H1 (cell line): ENCODE data around the gene DCTN1. TPM values are rescaled to one million over a fixed set of nuclear protein-coding genes. Genes with fewer than 3 reads are reported as not detected.

Experiments used
- CTCF ChIA-PET: fragments of 300-600 bp; sonication (Branson Sonifier 250); formaldehyde crosslinking; loops from one replicate; lab custom pipeline; 2021; ENCODE audit not compliant: partially characterized antibody; lab: Charles Lee
- POLR2A ChIA-PET: fragments of 300-600 bp; sonication (Branson Sonifier 250); formaldehyde crosslinking; loops from one replicate; lab custom pipeline; 2021; ENCODE audit warnings: inconsistent platforms; ENCODE audit not compliant: partially characterized antibody; lab: Charles Lee
- DNase-seq, 2 experiments: peaks; one replicate each; pipeline versions ENCODE4 v3.0.0 to v3.0.0-alpha.2; 2010 to 2022; ENCODE audit warnings: low spot score in 2 of 2, low read depth in 1 of 2, mixed read lengths in 1 of 2
- FAIRE-seq: peaks from 2 replicates; lab custom pipeline; 2011; peaks lifted over from hg19 to GRCh38; lab: Jason Lieb, UNC
- H2AFZ ChIP-seq: 2 replicates; pipeline ENCODE4 v1.8.1; 2012; ENCODE audit warnings: low read length, inconsistent platforms
- H2AK5ac ChIP-seq: 2 replicates; pipeline ENCODE4 v1.6.1; 2013; ENCODE audit warnings: low read depth, low read length
- H2BK120ac ChIP-seq: replicated peaks from 2 replicates; pipeline ENCODE3; 2013; ENCODE audit warnings: low read depth, low read length, inconsistent platforms
- H2BK12ac ChIP-seq: 2 replicates; pipeline ENCODE4 v1.6.1; 2013; ENCODE audit warnings: low read depth, low read length
- H2BK15ac ChIP-seq: 2 replicates; pipeline ENCODE4 v1.6.1; 2013; ENCODE audit warnings: low read length
- H2BK20ac ChIP-seq: 2 replicates; pipeline ENCODE4 v1.6.1; 2013; ENCODE audit warnings: low read length
- H2BK5ac ChIP-seq: 2 replicates; pipeline ENCODE4 v1.6.1; 2013; ENCODE audit warnings: low read depth, low read length
- H3K14ac ChIP-seq: 2 replicates; pipeline ENCODE4 v1.6.1; 2013; ENCODE audit warnings: inconsistent platforms; ENCODE audit not compliant: insufficient read length
- H3K18ac ChIP-seq: 2 replicates; pipeline ENCODE4 v1.6.1; 2013; ENCODE audit warnings: low read length; ENCODE audit errors: extremely low read depth
- H3K23ac ChIP-seq: 2 replicates; pipeline ENCODE4 v1.6.1; 2013; ENCODE audit warnings: inconsistent platforms; ENCODE audit not compliant: insufficient read length
- H3K23me2 ChIP-seq: 2 replicates; pipeline ENCODE4 v1.6.1; 2013; ENCODE audit warnings: low read depth, low read length
- H3K27ac ChIP-seq: 2 replicates; pipeline ENCODE4 v1.6.1; 2011; ENCODE audit warnings: low read depth, low read length, inconsistent platforms
- H3K27me3 ChIP-seq, 4 experiments: replicated peaks in 1 of 4; 1 replicate in 1 of 4; 2 replicates in 3 of 4; pipeline versions ENCODE4 v1.6.1 to v1.8.1; 2011 to 2013; ENCODE audit warnings: low read length in 3 of 4, mild to moderate bottlenecking in 3 of 4, inconsistent platforms in 2 of 4, mixed read lengths in 2 of 4, moderate library complexity in 1 of 4; ENCODE audit not compliant: control insufficient read depth in 3 of 4, insufficient read depth in 3 of 4; ENCODE audit errors: extremely low read depth in 1 of 4
- H3K36me3 ChIP-seq, 4 experiments: 2 replicates each; pipeline versions ENCODE4 v1.6.1 to v1.8.1; 2011 to 2013; ENCODE audit warnings: mild to moderate bottlenecking in 4 of 4, low read length in 3 of 4, moderate library complexity in 2 of 4, control low read depth in 1 of 4, inconsistent platforms in 1 of 4; ENCODE audit not compliant: insufficient read depth in 4 of 4, control insufficient read depth in 2 of 4
- H3K4ac ChIP-seq: replicated peaks from 2 replicates; pipeline ENCODE3; 2013; ENCODE audit warnings: low read length, low read depth, mixed read lengths, inconsistent platforms; ENCODE audit not compliant: insufficient read length
- H3K4me1 ChIP-seq, 4 experiments: replicated peaks in 1 of 4; 1 replicate in 1 of 4; 2 replicates in 3 of 4; pipeline versions ENCODE4 v1.6.1 to v1.8.1; 2011 to 2013; ENCODE audit warnings: low read length in 3 of 4, inconsistent platforms in 2 of 4, mixed read lengths in 1 of 4; ENCODE audit not compliant: insufficient read depth in 4 of 4, control insufficient read depth in 3 of 4
- H3K4me2 ChIP-seq, 2 experiments: 2 replicates each; pipeline versions ENCODE4 v1.6.1 to v1.8.1; 2011 to 2013; ENCODE audit warnings: low read depth in 2 of 2, low read length in 2 of 2, control low read depth in 1 of 2, inconsistent platforms in 1 of 2, mild to moderate bottlenecking in 1 of 2; ENCODE audit not compliant: insufficient read depth in 1 of 2
- H3K4me3 ChIP-seq, 4 experiments: fragments of 200-600, 300-600 bp in 1 of 4; sonication (generic), shearing (Covaris generic), sonication (Bioruptor Twin) in 1 of 4; 2 replicates each; pipeline versions ENCODE4 v1.5.1 to v1.8.1; 2011 to 2016; ENCODE audit warnings: low read length in 4 of 4, low read depth in 3 of 4, control low read depth in 2 of 4, inconsistent platforms in 2 of 4, mild to moderate bottlenecking in 2 of 4, mixed read lengths in 1 of 4, moderate library complexity in 1 of 4; ENCODE audit not compliant: insufficient read depth in 2 of 4; ENCODE audit errors: extremely low read depth in 1 of 4
- H3K56ac ChIP-seq: replicated peaks from 2 replicates; pipeline ENCODE3; 2013; ENCODE audit warnings: low read depth, mild to moderate bottlenecking, mixed read lengths, low read length, inconsistent platforms; ENCODE audit not compliant: insufficient read length
- H3K79me1 ChIP-seq: 2 replicates; pipeline ENCODE4 v1.6.1; 2013; ENCODE audit warnings: low read depth, low read length, control low read depth
- H3K79me2 ChIP-seq, 2 experiments: 2 replicates each; pipeline versions ENCODE4 v1.6.1 to v1.8.1; 2012 to 2013; ENCODE audit warnings: low read length in 2 of 2, mild to moderate bottlenecking in 2 of 2, inconsistent platforms in 1 of 2; ENCODE audit not compliant: insufficient read depth in 2 of 2, control insufficient read depth in 1 of 2
- H3K9ac ChIP-seq, 4 experiments: replicated peaks in 1 of 4; 1 replicate in 1 of 4; 2 replicates in 3 of 4; pipeline versions ENCODE4 v1.6.1 to v1.8.1; 2011 to 2013; ENCODE audit warnings: low read depth in 3 of 4, low read length in 3 of 4, control low read depth in 2 of 4, mild to moderate bottlenecking in 2 of 4, moderate library complexity in 2 of 4, inconsistent platforms in 1 of 4; ENCODE audit errors: extremely low read depth in 1 of 4
- H3K9me3 ChIP-seq, 2 experiments: 2 replicates each; pipeline versions ENCODE4 v1.6.1 to v1.8.1; 2012 to 2013; ENCODE audit warnings: mild to moderate bottlenecking in 2 of 2, moderate library complexity in 2 of 2, control low read depth in 1 of 2, inconsistent platforms in 1 of 2, low read depth in 1 of 2, low read length in 1 of 2, mixed read lengths in 1 of 2; ENCODE audit not compliant: insufficient read depth in 2 of 2
- H4K20me1 ChIP-seq, 2 experiments: replicated peaks in 1 of 2; 2 replicates each; pipeline versions ENCODE3 to v1.8.1; 2011 to 2013; ENCODE audit warnings: inconsistent platforms in 2 of 2, low read length in 2 of 2, mild to moderate bottlenecking in 1 of 2; ENCODE audit not compliant: insufficient read depth in 2 of 2, control insufficient read depth in 1 of 2
- H4K5ac ChIP-seq: 2 replicates; pipeline ENCODE4 v1.6.1; 2013; ENCODE audit warnings: low read length, low read depth, mixed read lengths, inconsistent platforms; ENCODE audit not compliant: insufficient read length
- H4K8ac ChIP-seq: 2 replicates; pipeline ENCODE4 v1.8.0; 2013; ENCODE audit warnings: mild to moderate bottlenecking, moderate library complexity, low read length, inconsistent platforms; ENCODE audit not compliant: insufficient read depth; ENCODE audit errors: extremely low read depth
- H4K91ac ChIP-seq: replicated peaks from 2 replicates; pipeline ENCODE3; 2013; ENCODE audit warnings: low read length, mixed read lengths, inconsistent platforms; ENCODE audit not compliant: insufficient read length
- CBX8 ChIP-seq: fragments of 300-800, 300-1000 bp; sonication (generic); IDR thresholded peaks from 2 replicates; pipeline ENCODE4 v1.7.1; 2016; ENCODE audit warnings: low read depth, low read length, borderline replicate concordance
- CHD2 ChIP-seq: IDR thresholded peaks from 2 replicates; pipeline ENCODE4 v1.6.1; 2012; ENCODE audit warnings: low read length, improper control_type of control experiment
- CTCF ChIP-seq, 3 experiments: IDR thresholded peaks; 1 replicate in 2 of 3; 2 replicates in 1 of 3; pipeline versions ENCODE4 v1.5.1 to v1.6.1; 2011; ENCODE audit warnings: low read length in 3 of 3, mild to moderate bottlenecking in 3 of 3, inconsistent platforms in 2 of 3, low read depth in 1 of 3, moderate library complexity in 1 of 3; ENCODE audit not compliant: insufficient read depth in 1 of 3; ENCODE audit errors: control extremely low read depth in 1 of 3
- EGR1 ChIP-seq: IDR thresholded peaks from 2 replicates; pipeline ENCODE4 v1.6.1; 2011; ENCODE audit warnings: low read depth, low read length, borderline replicate concordance
- FOSL1 ChIP-seq: IDR thresholded peaks from 2 replicates; pipeline ENCODE4 v1.6.1; 2011; ENCODE audit warnings: mild to moderate bottlenecking, low read depth, low read length, moderate library complexity; ENCODE audit not compliant: insufficient read depth
- PHF8 ChIP-seq: fragments of 200-600 bp; sonication (generic); conservative IDR thresholded peaks from 2 replicates; pipeline ENCODE4 v1.7.1; 2012; ENCODE audit warnings: low read depth, mild to moderate bottlenecking, inconsistent platforms, low read length, moderate library complexity
- SIRT6 ChIP-seq: IDR thresholded peaks from one replicate; pipeline ENCODE4 v1.7.1; 2012; ENCODE audit warnings: low read length, inconsistent platforms
- SUZ12 ChIP-seq: fragments of 200-600 bp; sonication (generic); IDR thresholded peaks from 2 replicates; pipeline ENCODE4 v1.6.1; 2012; ENCODE audit warnings: mild to moderate bottlenecking, inconsistent platforms, low read length, moderate library complexity, mixed read lengths
- TBP ChIP-seq: IDR thresholded peaks from 2 replicates; pipeline ENCODE4 v1.6.1; 2011; ENCODE audit warnings: low read depth, low read length, improper control_type of control experiment
- TEAD4 ChIP-seq: IDR thresholded peaks from 2 replicates; pipeline ENCODE4 v1.6.1; 2012; ENCODE audit warnings: low read depth, low read length, inconsistent platforms, mixed read lengths
- USF2 ChIP-seq: IDR thresholded peaks from 2 replicates; pipeline ENCODE4 v1.6.1; 2011; ENCODE audit warnings: low read length, improper control_type of control experiment
- WGBS, 2 experiments: shearing (Covaris generic) in 1 of 2; methylation state at CpG; one replicate each; pipeline versions ENCODE4 v1.1.6 to v1.1.7; 2013 to 2015; ENCODE audit warnings: low lambda C conversion rate in 2 of 2, mixed read lengths in 2 of 2, inconsistent platforms in 1 of 2, low coverage in 1 of 2, missing lambda C conversion rate in 1 of 2; ENCODE audit not compliant: insufficient replicate concordance in 2 of 2, insufficient coverage in 1 of 2, insufficient read length in 1 of 2; ENCODE audit errors: extremely low coverage in 1 of 2, missing lambda C conversion rate in 1 of 2; 5-methylcytosine and 5-hydroxymethylcytosine counted together
- polyA plus RNA-seq, 7 experiments: library from polyadenylated mRNA; depleted of rRNA in 3 of 7; stranded (reverse) in 5 of 7; unstranded in 2 of 7; fragments of >200 nt in 5 of 7; fragments of 200-250 nt in 2 of 7; gene quantifications; 1 replicate in 5 of 7; 2 replicates in 1 of 7; 4 replicates in 1 of 7; pipeline versions ENCODE4 v1.2.1 to v1.2.3, GENCODE V29; 2011 to 2013; ENCODE audit warnings: missing spikeins in 2 of 7, mixed read lengths in 2 of 7
- total RNA-seq: library from RNA; stranded (reverse); fragmentation: NEBNext Ultra II Directional; extraction: Animal tissue kit (Norgen Biotek cat#: 25700); gene quantifications from 2 replicates; pipeline ENCODE4 v1.2.1, GENCODE V29; 2021

The DCTN1 gene
- total and polyA plus RNA-seq, 2 of the 8 experiments (the other 6 are each of a cell fraction or from before 2014, with no cell fraction given) = 105 to 162 TPM

- H3K4me3 ChIP-seq = no peak overlapping the region
- no peak overlapping the region for H3K4ac ChIP-seq
- no peak overlapping the region for H2BK12ac ChIP-seq
- no peak overlapping the region for H3K9ac ChIP-seq
- no peaks in the 10 kb centered on the region for H3K27me3 ChIP-seq
- FAIRE-seq (no peak), DNase-seq (no peak)
- no peaks in the 10 kb centered on the region for H3K79me2 ChIP-seq
- peaks cover 50 to 83% (median 67%) of the 10 kb centered on the region in 4 experiments for H3K36me3 ChIP-seq
- no peak overlapping the region for H2BK20ac ChIP-seq
- H3K9me3 ChIP-seq = no peaks in the 10 kb centered on the region
- ChIA-PET CTCF (interaction anchor here (0.9 to 4.3 kb wide), 3 partner anchors 9 to 27 kb away, joined by 3 to 33 read pairs (median 4); no protein-coding TSS in a partner anchor), POLR2A (interaction anchor here (0.5 to 2.7 kb wide), 5 partner anchors 9 to 73 kb away, joined by 3 to 9 read pairs (median 3); no protein-coding TSS in a partner anchor)
- no peak overlapping the region for H2BK120ac ChIP-seq
- no peak overlapping the region for H3K4me2 ChIP-seq
- H3K14ac ChIP-seq = no peak overlapping the region
- H2AK5ac ChIP-seq = no peak overlapping the region
- no peak overlapping the region for H3K27ac ChIP-seq
- H3K18ac ChIP-seq = no peak overlapping the region
- H4K5ac ChIP-seq = no peak overlapping the region
- no peaks in the 10 kb centered on the region; the same call in 1 of the 2 replicates for H3K79me1 ChIP-seq
- H2AFZ ChIP-seq = no peak overlapping the region
- H4K91ac ChIP-seq = no peak overlapping the region
- no peak overlapping the region for H2BK5ac ChIP-seq
- H3K23ac ChIP-seq = no peak overlapping the region
- 86% methylated on average over 11 of the region's 11 CpGs; no CpG with 5 or more reads in 1 of the 2 experiments for WGBS, 2 experiments
- no peak overlapping the region for H2BK15ac ChIP-seq
- H4K20me1 ChIP-seq = peaks cover 0 to 7% of the 10 kb centered on the region in 2 experiments
- no peak overlapping the region for H3K56ac ChIP-seq
- no peak overlapping the region for H4K8ac ChIP-seq
- H3K4me1 ChIP-seq = peaks cover 0 to 2% (median 0%) of the 10 kb centered on the region in 4 experiments; a peak in 2 of 7 replicates
- H3K23me2 ChIP-seq = no peaks in the 10 kb centered on the region
- no peak for TF ChIP-seq SUZ12
- TF ChIP-seq FOSL1 = no peak
- TF ChIP-seq CBX8 = no peak
- no peak for TF ChIP-seq CHD2
- no peak for TF ChIP-seq SIRT6
- TF ChIP-seq TBP = no peak
- no peak for TF ChIP-seq TEAD4
- TF ChIP-seq PHF8 = no peak
- no peak for TF ChIP-seq USF2
- TF ChIP-seq CTCF (IDR thresholded peaks at IDR 0.05; ENCODE audit: control extremely low read depth in 1 of 3, insufficient read depth in 1 of 3, low read depth in 1 of 3, low read length in 3 of 3) = no peak
- no peak for TF ChIP-seq EGR1
Measured at GRCh38 chr2:74361327-74361726, 18.8 kb downstream of the DCTN1 start.
